ENCODE measurements around the gene TYSND1.
"Not testable (repeated sequence)": the region's sequence is repeated elsewhere in the genome, so short reads cannot be mapped to it uniquely, and the experiment has no call there.

TYSND1 gene

DNA sequence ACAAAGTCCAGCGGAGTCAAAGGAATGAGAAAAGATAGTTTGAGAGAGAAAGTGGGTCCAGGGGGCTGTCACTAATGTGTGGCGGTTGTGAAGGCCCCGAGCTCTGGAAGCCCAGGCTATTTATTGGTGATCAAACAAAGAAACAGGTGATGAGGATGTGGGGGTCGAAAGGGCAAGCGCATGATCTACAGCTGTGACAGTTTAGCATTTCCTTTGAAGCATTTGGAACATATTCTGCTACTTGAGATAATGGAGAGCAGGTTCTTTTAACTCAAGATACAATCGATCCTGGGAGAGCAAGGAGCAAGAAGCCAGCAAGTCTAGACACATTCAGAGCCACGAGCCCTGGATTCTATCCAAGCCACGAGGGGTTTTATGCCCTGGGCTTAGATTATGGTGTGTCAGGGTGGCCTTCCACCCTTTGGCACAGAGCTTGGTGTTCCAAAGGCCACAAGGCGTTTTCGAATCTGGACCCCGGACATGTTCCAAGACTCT, 45.4 kb downstream of the TYSND1 start:
- not testable (repeated sequence) for DNase-seq

GRCh38 chr10:70098271-70098670, 48.2 kb downstream of the TYSND1 start:
- DNase-seq, result no peak

DNA sequence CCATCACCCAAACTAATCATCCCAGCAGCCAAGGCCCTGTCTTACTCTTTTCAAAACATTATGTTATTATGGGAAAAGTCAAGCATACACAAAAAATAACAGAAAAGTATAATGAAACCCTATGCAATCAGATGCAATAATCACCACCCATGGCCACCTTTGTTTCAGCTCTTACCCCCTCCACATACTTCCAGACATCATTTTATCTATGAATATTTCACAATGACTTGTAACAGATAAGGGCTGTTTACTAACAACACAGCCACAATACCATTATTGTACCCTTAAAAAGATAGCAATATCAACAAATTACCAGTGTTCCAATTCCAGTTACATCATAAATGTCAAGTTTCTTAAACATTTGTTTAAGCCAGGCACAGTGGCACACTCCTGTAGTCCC, 49.0 kb downstream of the TYSND1 start:
- no peak for DNase-seq

DNA sequence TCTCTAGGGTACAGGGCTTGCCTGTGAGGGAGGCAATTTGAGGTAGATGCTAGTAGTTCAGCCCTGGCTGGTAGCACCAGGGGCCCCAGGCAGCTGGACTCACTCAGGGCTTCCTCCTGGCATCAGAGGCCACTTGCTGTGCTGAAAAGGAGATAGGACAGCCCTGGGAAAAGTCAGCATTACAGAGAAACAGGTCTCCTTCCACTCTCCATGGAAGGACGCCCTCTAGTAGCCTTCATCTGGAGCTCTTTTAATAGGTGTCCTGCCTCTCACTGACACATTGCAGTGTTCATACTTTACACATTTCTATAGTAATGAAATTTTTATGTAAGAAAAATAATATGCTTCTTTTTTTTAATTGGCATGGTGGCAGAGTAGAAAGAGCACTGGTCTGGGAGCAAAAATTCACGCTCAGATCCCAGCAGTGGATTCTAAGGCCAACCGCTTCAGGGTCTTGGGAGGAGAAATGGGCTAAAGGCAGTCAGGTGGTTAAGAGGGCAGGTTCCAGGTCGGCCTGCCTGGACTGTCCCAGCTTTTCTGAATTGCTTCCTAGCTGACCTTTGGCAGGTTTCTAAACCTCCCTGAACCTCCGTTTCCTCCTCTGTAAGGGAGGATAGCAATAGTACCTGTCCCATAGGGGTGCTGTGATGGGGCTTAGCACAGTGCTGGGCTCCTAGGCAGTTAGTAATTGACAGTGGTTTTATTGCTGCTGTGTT, 49.6 kb downstream of the TYSND1 start:
- DNase-seq, result no peak

DNA sequence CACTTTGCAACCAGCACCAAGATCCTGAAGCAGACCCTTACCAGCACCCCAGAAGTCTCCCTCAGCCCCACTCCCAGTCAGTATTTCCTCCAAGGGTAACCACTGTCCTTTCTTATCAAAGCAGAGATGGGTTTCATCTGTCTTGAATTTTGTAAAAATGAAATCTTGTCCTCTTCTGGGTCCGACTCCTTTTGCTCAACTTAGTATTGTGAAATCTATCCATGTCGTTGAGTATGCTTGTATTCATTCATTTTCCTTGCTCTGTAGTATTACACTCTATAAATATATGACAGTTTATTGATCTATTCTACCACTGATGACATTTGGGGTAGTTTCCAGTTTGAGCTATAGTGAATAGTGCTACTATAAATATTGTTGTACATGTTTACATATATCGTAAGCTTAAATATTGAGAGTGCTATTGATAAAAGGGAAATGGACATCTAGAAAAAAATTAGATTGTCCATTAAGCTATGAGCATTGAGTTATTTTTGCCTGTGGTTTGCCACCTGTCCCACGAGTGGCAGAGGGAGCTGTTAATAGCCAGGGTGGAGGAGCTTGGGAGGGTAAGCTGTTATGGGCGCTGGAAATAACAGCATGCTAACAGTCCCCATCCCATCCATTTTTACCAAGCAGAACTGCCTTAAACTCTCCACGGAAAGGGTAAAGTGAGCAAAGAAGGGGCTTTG, 50.3 kb downstream of the TYSND1 start:
- no peak for DNase-seq

DNA sequence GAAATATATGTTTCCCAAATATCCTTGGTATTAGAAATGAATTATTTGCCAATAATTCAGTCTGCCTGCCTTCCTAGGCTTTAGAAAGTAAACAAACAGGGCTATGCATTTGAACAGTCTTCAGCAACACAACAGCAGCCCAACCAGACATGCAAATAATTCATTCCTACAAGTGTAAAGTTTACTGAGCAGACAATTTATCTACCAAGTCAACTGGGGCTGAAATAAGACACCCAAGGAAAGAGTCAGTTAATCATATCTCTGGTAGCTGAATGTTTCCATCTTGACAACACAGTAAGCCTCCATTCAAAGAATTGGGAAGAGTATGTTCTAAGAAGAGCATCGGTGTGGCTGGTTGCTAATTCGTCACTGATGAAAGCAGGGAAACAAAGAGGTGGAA, 52.2 kb downstream of the TYSND1 start:
- DNase-seq, result no peak

DNA sequence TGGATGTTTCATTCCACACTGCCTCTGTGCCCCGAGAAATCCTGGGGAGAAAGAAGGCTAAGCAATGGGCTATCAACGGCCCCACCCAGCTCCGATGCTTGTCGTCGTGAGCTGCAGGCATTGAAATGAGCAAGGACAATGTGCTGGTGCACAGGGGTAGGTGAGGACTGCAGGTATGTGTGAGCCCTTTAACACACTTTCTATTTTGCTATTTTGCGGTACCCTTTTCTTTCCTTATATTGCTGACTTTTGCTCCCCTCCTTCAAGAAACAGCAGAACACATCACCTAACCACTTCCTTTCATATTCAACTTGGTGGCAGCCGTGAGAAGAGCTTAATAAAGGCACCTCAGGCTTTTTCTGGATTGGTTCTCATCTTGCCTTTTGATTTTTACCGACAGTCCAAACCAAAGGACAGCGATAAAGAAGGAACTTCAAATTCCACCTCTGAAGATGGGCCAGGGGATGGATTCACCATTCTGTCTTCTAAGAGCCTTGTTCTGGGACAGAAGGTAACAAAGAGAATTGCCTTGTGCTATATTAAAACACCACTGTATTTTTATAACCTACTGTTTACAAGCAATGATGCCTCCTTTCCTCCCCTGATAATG, 53.1 kb downstream of the TYSND1 start:
- DNase-seq, result no peak

DNA sequence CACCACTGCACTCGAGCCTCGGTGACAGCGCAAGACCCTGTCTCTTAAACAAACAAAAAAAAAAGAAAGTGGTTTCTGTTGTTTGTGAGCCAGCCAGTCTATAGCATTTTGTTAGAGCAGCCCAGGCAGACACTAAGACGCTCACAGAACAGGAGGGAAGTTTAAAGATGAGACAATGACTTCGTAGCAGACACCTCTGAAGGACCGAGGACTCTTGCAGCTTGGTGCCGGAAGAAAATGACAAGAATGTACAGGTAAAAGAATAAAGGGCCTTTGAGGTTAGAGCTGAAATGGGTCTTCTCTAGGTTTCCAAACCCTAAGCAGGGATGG, 54.1 kb downstream of the TYSND1 start:
- DNase-seq, result no peak

GRCh38 chr10:70090951-70091350, 55.5 kb downstream of the TYSND1 start:
- no peak for DNase-seq

- no peak for DNase-seq
These were observed 56.5 kb downstream of the TYSND1 start for GRCh38 chr10:70090013-70090412.

GRCh38 chr10:70088308-70088698, 58.2 kb downstream of the TYSND1 start:
- DNase-seq, result no peak
